DND-41 (cell line): Measurements from ENCODE around the gene RGS11.

ENCODE experiments used
- ATAC-seq: fragments of 200-7000 bp; cut with Tn5 transposase; 3 replicates; pipeline ENCODE4 v1.9.1; 2021; ENCODE audit warnings: low read depth; ENCODE audit not compliant: insufficient read depth
- DNase-seq: peaks from one replicate; pipeline ENCODE4 v3.0.0-alpha.2; 2020
- H2AFZ ChIP-seq: 2 replicates; pipeline ENCODE4 v1.6.0; 2012; ENCODE audit warnings: low read depth, low read length
- H3K27ac ChIP-seq: 2 replicates; pipeline ENCODE4 v1.5.1; 2012; ENCODE audit warnings: low read length, inconsistent platforms
- H3K27me3 ChIP-seq: fragments of 200-600 bp; sonication (generic); 2 replicates; pipeline ENCODE4 v1.6.0; 2012; ENCODE audit warnings: low read length, mild to moderate bottlenecking, inconsistent platforms; ENCODE audit not compliant: insufficient read depth, poor library complexity
- H3K36me3 ChIP-seq: 2 replicates; pipeline ENCODE4 v1.5.1; 2012; ENCODE audit warnings: low read length, inconsistent platforms; ENCODE audit not compliant: insufficient read depth
- H3K4me1 ChIP-seq: 2 replicates; pipeline ENCODE4 v1.5.1; 2012; ENCODE audit warnings: mild to moderate bottlenecking, low read length; ENCODE audit not compliant: insufficient read depth
- H3K4me2 ChIP-seq: 2 replicates; pipeline ENCODE4 v1.6.0; 2012; ENCODE audit warnings: mild to moderate bottlenecking, moderate library complexity, low read length, inconsistent platforms; ENCODE audit not compliant: insufficient read depth
- H3K4me3 ChIP-seq, 2 experiments: fragments of 200-600 bp in 1 of 2; shearing (Covaris generic) in 1 of 2; 2 replicates each; pipeline ENCODE4 v1.5.1; 2012 to 2016; ENCODE audit warnings: inconsistent platforms in 2 of 2, low read length in 2 of 2, mild to moderate bottlenecking in 2 of 2, low read depth in 1 of 2, moderate library complexity in 1 of 2
- H3K79me2 ChIP-seq: 2 replicates; pipeline ENCODE4 v1.6.0; 2012; ENCODE audit warnings: low read length, inconsistent platforms; ENCODE audit not compliant: insufficient read depth
- H3K9ac ChIP-seq: 2 replicates; pipeline ENCODE4 v1.6.0; 2012; ENCODE audit warnings: low read depth, mild to moderate bottlenecking, inconsistent platforms, low read length, moderate library complexity
- H3K9me3 ChIP-seq: 2 replicates; pipeline ENCODE4 v1.5.1; 2012; ENCODE audit warnings: low read length, moderate library complexity, mild to moderate bottlenecking, inconsistent platforms; ENCODE audit not compliant: insufficient read depth, severe bottlenecking
- H4K20me1 ChIP-seq: 2 replicates; pipeline ENCODE4 v1.6.0; 2012; ENCODE audit warnings: low read length; ENCODE audit not compliant: insufficient read depth
- CTCF ChIP-seq: IDR thresholded peaks from 2 replicates; pipeline ENCODE4 v1.5.1; 2012; ENCODE audit warnings: borderline replicate concordance, low read length, moderate library complexity, mild to moderate bottlenecking; ENCODE audit not compliant: poor library complexity, severe bottlenecking; ENCODE audit errors: extremely low read depth
- EZH2 ChIP-seq: IDR thresholded peaks from 3 replicates; pipeline ENCODE4 v1.6.1; 2012; ENCODE audit warnings: borderline replicate concordance, low read depth, mild to moderate bottlenecking, moderate library complexity, low read length, inconsistent platforms; ENCODE audit not compliant: severe bottlenecking

The RGS11 gene

GRCh38 chr16:263182-263774 lies 12.5 kb downstream of the RGS11 start:
- Histone ChIP-seq H3K27ac (no peak overlapping the region), H3K4me2 (no peak overlapping the region), H2AFZ (no peak overlapping the region), H3K9ac (no peak overlapping the region), H4K20me1 (no peaks in the 10 kb centered on the region), H3K27me3 (no peaks in the 10 kb centered on the region), H3K4me3 (no peak overlapping the region), H3K4me1 (no peaks in the 10 kb centered on the region), H3K36me3 (peaks cover 52% of the 10 kb centered on the region), H3K9me3 (no peaks in the 10 kb centered on the region), H3K79me2 (no peaks in the 10 kb centered on the region)
- no peak for DNase-seq
- ATAC-seq = no peak
- TF ChIP-seq CTCF (no peak), EZH2 (no peak)

- ATAC-seq (no peak), DNase-seq (no peak)
- Histone ChIP-seq H3K27ac (no peak overlapping the region), H4K20me1 (no peaks in the 10 kb centered on the region), H3K79me2 (no peaks in the 10 kb centered on the region), H2AFZ (no peak overlapping the region), H3K27me3 (no peaks in the 10 kb centered on the region), H3K9ac (no peak overlapping the region), H3K4me3 (no peak overlapping the region), H3K4me2 (no peak overlapping the region), H3K36me3 (peaks cover 52% of the 10 kb centered on the region), H3K9me3 (no peaks in the 10 kb centered on the region), H3K4me1 (no peaks in the 10 kb centered on the region)
- TF ChIP-seq CTCF (no peak), EZH2 (no peak)
These were observed 13.5 kb downstream of the RGS11 start for GRCh38 chr16:262121-262745.

GRCh38 chr16:261031-261691 lies 14.6 kb downstream of the RGS11 start:
- Histone ChIP-seq H3K9me3 (no peaks in the 10 kb centered on the region), H2AFZ (no peak overlapping the region), H3K4me1 (no peaks in the 10 kb centered on the region), H3K36me3 (peaks cover 54% of the 10 kb centered on the region), H3K27me3 (no peaks in the 10 kb centered on the region), H3K4me3 (no peak overlapping the region), H3K27ac (no peak overlapping the region), H3K9ac (no peak overlapping the region), H3K79me2 (no peaks in the 10 kb centered on the region), H4K20me1 (no peaks in the 10 kb centered on the region), H3K4me2 (no peak overlapping the region)
- no peak for DNase-seq
- no peak for ATAC-seq
- TF ChIP-seq EZH2 (no peak), CTCF (no peak)
